Cortex of kidney (tissue), 1 donor: ENCODE data around the gene ADAMTS6.
"Not testable (repeated sequence)": the region's sequence is repeated elsewhere in the genome, so short reads cannot be mapped to it uniquely, and the experiment has no call there.

ENCODE experiments used
- DNase-seq: peaks from one replicate; lab custom pipeline; 2025; lab: John Stamatoyannopoulos, UW

Gene ADAMTS6

DNA sequence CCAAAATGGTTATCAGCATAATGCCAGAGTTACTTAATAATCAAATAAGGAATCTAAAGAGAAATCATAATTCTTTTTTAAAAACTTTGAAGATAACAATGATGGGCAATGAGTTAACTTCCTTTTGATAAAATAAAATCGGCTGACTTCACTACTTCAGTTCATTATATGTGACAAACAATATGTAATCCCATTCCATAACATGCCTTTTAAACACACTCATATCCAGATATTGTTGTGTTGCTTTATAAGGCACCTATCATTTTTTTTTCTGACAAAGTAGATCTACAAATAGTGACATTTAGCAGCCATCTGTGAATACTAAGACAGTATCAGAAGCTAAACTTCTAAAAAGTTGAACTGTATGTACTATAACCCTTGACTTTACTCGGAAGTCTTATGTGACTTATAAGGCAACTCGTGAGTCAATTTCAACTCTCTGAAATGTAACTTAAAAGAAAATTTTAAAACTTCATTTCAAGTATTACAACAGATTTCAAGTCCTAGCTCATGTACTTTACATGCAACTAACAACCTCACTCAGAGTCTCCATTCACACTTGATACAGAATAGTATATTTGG, 7.5 kb downstream of the ADAMTS6 start:
- no peak for DNase-seq

- DNase-seq = no peak
Measured at GRCh38 chr5:65468633-65469032, 13.1 kb downstream of the ADAMTS6 start.

- no peak for DNase-seq
Measured at GRCh38 chr5:65462139-65462705, 19.5 kb downstream of the ADAMTS6 start.

DNA sequence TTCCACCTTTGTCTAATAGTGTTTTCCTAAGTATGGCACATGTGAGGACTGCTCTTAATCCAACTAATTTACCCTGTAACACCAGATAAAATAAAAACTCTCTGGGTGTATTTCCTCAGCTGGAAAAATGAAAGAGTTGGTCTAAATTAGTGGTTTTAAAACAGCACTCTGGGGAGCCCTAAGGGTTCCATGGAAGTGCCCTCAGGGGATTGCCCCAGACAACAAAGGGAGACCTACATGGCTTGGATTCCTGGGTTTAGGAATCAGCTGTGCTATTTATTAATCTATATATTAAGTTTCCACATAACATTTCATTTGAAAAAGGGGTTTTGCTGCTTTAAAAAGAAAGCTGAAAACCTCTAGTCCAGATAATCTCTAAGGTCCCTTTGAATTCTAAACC, 20.2 kb downstream of the ADAMTS6 start:
- no peak for DNase-seq

DNA sequence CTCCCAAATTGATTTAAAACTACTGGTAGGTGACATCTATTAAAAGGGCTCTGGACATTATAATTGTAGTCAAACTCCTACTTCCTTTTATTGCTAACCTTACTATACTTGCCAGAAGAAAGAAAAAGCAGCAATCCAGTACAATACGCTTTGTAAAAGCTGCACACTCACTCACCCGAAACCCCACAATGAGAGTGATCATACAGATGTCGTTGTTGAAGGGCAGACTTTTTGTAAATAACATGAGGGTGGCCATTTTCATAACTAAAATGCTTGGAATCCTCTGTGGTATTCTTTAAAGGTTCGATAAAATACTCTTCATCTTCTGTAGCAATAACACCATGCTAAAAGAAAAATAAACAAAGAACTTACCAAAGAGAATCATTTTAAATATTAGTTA, 21.7 kb downstream of the ADAMTS6 start:
- no peak for DNase-seq

GRCh38 chr5:65455064-65455463, 26.7 kb downstream of the ADAMTS6 start:
- no peak for DNase-seq

- no peak for DNase-seq
Measured at GRCh38 chr5:65451436-65451835, 30.3 kb downstream of the ADAMTS6 start.

DNA sequence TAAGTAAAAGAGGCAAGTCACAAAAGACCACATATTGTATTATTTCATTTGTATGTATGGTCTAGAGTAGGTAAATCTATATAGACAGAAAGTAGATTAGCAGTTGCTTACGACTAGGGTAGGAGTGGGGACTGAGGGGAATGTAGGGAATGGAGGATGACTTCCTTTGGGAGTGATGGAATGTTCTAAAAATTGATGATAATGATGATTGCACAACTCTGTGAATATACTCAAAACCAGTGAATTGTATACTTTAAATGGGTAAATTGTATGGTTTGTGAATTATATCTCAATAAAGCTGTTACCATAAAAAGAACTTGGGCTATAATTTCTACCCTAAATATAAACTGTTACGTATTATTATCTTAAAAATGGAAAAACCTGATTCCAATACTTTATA, 35.0 kb downstream of the ADAMTS6 start:
- DNase-seq = no peak

DNA sequence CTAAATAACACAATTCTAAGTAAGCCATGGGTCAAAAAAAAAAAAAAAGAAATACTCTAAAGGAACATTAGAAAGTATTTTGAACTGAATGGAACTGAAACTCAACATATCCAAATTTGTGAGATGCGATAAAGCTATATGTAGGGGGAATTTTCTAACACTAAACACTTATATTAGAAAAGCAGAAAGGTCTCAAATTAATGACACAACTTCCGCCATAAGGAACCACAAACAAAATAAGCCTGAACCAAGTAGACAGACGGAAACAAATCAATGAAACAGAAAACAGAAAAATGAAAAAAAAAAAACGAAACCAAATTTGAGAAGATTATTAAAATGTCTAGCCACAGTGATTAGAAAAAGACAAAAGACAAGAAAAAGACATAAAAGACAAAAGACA, 39.9 kb downstream of the ADAMTS6 start:
- no peak for DNase-seq

DNA sequence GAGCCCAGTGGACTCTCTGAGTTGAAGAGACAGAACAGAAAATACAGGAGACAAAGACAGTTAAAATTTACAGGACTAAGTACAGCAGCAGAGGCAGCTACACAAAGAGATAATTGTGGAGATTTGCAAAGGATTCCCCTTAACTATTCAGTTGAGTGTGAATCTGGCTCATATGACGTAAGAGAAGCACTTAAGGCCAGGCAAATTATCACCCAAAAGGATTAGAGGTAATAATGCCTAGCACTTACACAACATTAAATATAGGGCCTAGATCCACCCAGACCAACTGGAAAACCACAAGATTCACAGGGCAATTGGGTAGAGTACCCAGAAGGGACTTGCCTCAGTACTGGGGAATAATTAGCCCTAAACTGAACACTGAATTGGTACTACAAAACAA, 41.3 kb downstream of the ADAMTS6 start:
- no peak for DNase-seq

DNA sequence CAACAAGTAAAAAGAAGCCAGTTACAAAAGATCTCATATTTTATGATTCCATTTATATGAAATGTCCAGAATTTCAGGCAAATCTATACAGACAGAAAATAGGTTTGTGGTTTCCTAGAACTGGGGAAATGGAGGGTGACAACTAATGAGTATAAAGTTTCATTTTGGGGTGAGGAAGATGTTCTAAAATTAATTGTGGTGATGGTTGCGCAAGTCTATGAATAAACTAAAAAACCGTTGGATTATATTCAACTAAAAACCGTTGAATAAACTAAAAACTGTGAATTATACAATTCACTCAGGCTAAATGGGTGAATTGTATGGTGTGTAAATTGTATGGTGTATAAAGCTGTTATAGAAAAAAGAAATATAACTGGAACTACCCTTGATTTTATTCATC, 47.6 kb downstream of the ADAMTS6 start:
- no peak for DNase-seq

- no peak for DNase-seq
Measured at GRCh38 chr5:65426656-65427055, 55.1 kb downstream of the ADAMTS6 start.

GRCh38 chr5:65423623-65424022, 58.1 kb downstream of the ADAMTS6 start:
- no peak for DNase-seq

DNA sequence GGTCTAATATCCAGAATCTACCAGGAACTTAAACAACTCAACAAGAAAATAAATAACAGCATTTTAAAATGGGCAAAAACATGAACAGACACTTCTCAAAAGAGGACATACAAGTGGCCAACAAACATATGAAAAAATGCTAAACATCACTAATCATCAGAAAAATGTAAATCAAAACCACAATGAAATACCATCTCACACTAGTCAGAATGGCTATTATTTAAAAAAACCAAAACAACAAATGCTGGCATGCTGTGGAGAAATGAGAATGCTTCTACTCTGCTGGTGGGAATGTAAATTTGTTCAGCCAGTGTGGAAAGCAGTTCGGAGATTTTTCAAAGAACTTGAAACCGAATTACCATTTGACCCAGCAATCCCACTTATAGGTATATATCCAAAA, 63.1 kb downstream of the ADAMTS6 start:
- DNase-seq = no peak

DNA sequence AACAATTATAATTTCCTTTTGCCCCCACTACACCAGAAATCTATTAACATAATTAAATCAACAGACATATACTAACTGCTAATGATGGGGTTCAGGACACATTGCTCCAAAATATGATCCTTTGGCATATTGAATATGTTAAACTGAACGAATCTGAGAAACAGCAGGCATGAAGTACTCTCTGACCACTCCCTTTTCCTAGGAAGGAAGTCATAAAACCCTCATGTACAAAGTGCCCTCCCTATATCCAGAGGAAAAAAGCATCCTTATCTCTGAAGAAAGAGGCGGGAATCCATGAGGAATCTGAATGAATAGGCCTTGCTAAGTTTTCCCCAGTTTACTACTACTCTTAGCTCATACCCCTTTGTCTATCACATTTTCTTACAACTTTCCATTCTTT, 67.9 kb downstream of the ADAMTS6 start:
- DNase-seq = no peak

DNA sequence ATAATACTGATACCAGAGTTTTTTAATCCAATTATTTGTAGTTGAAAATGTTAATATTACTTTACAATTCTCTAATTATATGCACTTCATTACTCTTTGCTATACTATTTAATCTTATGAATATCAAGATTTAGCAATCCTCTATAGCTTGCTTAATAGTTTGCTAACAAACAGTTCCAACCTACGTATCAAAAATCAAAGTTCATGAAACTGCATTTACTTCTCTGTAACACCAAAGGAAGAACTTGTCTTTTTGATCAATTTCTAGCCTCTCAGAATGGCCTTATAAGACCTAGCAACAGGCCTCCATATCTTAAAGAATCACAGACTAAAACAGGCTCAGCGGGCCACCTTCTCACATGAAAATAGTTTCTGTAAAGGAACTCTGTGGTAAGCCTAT, 68.9 kb downstream of the ADAMTS6 start:
- DNase-seq = no peak

GRCh38 chr5:65411356-65411755, 70.4 kb downstream of the ADAMTS6 start:
- DNase-seq = no peak

DNA sequence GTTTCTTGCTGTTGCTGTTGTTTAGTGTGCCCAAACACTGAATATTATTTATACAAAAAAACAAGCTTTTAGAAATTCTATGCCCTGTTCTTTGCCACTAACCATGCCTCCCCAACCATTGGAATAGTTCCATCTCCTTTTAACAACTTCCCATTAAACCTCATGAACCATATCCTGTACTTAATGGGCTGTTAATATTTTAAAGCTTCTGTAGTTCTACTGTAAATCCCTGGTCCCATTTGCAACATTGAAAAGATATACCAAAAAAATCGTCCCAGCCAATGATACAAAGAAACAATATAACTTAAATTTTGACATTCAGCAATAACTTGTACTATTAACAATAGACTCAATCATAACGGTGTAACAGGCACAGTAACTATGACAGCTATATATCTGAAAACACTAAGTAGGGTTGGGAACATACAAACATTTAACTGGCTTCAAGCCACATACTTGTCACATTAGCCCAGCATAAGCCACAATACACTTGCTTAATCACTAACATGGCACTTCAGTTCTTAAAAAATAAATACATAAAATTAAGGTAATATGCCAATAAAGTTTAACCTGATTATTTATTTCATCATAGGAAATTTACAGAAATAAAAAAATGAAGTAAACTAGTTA, 86.1 kb downstream of the ADAMTS6 start:
- DNase-seq = no peak

DNA sequence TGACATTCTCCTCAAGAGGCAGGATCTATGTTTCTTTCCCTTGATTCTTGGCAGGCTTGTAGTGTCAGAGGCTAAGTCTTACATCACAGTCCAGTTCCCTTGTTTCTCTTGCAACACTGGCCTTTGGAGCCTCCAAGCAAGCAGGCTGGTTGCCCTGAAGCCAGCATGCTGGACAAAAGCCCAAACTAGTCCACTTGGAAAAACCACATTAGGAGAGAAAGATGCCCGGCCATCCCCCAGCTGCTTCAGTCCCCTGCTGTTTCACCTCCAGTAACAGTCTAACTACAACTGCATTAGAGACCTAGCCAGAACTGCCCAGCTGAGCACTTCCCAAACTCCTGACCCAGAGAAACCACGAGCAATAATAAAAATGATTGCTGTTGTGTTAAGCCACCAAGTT, 87.6 kb downstream of the ADAMTS6 start:
- no peak for DNase-seq

GRCh38 chr5:65391591-65391990, 90.1 kb downstream of the ADAMTS6 start:
- no peak for DNase-seq

DNA sequence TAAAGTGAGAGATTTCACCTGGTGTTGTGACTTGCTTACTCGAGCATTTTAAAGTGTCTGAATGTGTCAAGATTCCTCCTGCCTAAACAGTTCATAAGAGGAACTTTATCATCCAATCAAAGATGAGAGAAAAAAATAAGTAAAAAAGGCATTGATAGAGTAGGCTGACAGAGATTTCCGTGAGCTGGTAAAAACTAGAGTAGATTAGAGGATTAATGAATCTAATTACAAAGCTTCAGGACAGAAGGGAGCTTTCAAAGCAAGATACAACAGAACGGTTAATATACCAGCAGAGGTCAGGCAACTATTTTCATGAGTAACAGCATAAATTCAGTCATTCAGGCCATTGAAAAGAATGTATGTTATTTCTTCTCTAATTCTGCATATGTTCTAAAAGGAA, 91.5 kb downstream of the ADAMTS6 start:
- DNase-seq = no peak

- DNase-seq = no peak
Measured at GRCh38 chr5:65383859-65384258, 97.9 kb downstream of the ADAMTS6 start.

- no peak for DNase-seq
Measured at GRCh38 chr5:65382582-65382981, 99.1 kb downstream of the ADAMTS6 start.

- not testable (repeated sequence) for DNase-seq
Measured at GRCh38 chr5:65370505-65370904, 111.2 kb downstream of the ADAMTS6 start.
